ENCODE data around the gene TUBA4B.

The TUBA4B gene

DNA sequence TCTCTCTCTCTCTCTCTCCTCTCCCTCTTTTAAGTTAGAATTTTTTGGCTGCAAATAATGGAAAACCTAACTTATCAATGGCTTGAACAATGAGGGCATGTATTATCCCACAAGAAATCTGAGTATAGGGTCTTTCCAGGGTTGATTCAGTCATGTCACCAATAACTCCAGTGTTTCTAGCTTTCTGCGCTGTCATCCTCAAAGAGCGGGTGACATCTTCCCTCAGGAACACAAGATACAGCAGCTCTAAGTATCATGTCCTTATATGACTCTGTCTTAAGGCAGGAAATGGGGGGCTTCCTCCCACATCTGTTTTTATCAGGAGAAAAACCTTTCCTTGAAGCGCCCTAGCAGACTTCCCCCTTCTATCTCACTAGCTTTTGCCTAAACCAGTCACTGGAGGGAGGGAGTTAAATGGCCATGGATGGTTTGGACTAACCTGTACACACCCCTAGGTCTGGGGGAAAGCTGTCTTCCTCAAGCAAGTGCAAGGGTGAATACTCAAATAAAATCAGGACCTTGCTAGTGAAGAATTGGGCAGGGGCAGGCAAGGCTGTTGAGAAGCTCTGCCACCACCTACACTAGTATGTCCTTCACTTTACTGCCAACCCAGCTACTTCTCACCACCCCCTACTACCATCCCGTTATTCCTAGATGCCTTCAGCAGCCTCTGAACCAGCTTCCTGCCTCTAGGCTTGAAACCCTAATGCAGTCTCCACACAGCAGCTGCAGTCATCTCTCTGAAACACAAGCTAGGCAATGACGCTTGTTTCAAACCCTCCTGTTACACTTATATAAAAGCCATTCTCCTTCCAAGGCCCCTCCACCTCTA is 8.2 kb downstream of the TUBA4B start:
- no peaks in the 10 kb centered on the region for H3K36me3 ChIP-seq (ENCODE audit: low read depth)
- TF ChIP-seq, protein P1, sequence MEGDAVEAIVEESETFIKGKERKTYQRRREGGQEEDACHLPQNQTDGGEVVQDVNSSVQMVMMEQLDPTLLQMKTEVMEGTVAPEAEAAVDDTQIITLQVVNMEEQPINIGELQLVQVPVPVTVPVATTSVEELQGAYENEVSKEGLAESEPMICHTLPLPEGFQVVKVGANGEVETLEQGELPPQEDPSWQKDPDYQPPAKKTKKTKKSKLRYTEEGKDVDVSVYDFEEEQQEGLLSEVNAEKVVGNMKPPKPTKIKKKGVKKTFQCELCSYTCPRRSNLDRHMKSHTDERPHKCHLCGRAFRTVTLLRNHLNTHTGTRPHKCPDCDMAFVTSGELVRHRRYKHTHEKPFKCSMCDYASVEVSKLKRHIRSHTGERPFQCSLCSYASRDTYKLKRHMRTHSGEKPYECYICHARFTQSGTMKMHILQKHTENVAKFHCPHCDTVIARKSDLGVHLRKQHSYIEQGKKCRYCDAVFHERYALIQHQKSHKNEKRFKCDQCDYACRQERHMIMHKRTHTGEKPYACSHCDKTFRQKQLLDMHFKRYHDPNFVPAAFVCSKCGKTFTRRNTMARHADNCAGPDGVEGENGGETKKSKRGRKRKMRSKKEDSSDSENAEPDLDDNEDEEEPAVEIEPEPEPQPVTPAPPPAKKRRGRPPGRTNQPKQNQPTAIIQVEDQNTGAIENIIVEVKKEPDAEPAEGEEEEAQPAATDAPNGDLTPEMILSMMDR (IDR thresholded peaks at IDR 0.05; ENCODE audit: poor library complexity, severe bottlenecking): no peak

DNA sequence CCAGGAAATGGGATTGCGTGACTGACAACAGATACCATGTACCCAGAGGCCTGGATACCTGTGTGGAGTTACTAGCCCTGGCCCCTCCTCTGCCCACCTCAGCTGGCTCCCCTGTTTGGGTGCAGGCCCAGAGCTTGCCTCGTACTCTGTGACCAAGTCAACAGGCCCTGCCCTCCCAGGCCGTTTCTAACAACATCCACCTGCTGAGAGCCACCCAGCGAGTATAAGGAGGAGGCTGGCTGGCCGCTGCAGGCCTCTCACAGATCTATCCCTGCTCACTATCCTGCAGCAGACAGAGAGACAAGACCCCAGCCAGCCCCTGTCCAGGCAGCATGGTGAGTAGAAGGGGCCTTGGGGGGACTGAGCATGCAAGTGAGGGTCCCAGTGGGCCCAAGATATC is 13.2 kb downstream of the TUBA4B start:
- no peak overlapping the region for H3K4me3 ChIP-seq (ENCODE audit: severe bottlenecking)
- DNase-seq (ENCODE audit: low spot score): no peak
- no peaks in the 10 kb centered on the region for H3K36me3 ChIP-seq (ENCODE audit: low read depth)
- H3K27me3 ChIP-seq (ENCODE audit: insufficient read depth, poor library complexity, severe bottlenecking): no peaks in the 10 kb centered on the region
- H3K9me3 ChIP-seq (ENCODE audit: severe bottlenecking): no peaks in the 10 kb centered on the region
- H3K4me1 ChIP-seq (ENCODE audit: insufficient read depth, poor library complexity, severe bottlenecking): peaks cover 11% of the 10 kb centered on the region
- TF ChIP-seq, protein P1 (IDR thresholded peaks at IDR 0.05; ENCODE audit: poor library complexity, severe bottlenecking): no peak
- no peak for ATAC-seq (ENCODE audit: low read depth)
- H3K27ac ChIP-seq (ENCODE audit: poor library complexity, severe bottlenecking): no peak overlapping the region

More for the DNA sequence above, 8.2 kb downstream of the TUBA4B start:
- ATAC-seq (ENCODE audit: low read depth) (no peak), DNase-seq (ENCODE audit: low spot score) (no peak)
- no peak overlapping the region for H3K4me3 ChIP-seq (ENCODE audit: severe bottlenecking)
- no peaks in the 10 kb centered on the region for H3K27me3 ChIP-seq (ENCODE audit: insufficient read depth, poor library complexity, severe bottlenecking)
- H3K9me3 ChIP-seq (ENCODE audit: severe bottlenecking): no peaks in the 10 kb centered on the region
- no peaks in the 10 kb centered on the region for H3K4me1 ChIP-seq (ENCODE audit: insufficient read depth, poor library complexity, severe bottlenecking)
- H3K27ac ChIP-seq (ENCODE audit: poor library complexity, severe bottlenecking): no peak overlapping the region

DNA sequence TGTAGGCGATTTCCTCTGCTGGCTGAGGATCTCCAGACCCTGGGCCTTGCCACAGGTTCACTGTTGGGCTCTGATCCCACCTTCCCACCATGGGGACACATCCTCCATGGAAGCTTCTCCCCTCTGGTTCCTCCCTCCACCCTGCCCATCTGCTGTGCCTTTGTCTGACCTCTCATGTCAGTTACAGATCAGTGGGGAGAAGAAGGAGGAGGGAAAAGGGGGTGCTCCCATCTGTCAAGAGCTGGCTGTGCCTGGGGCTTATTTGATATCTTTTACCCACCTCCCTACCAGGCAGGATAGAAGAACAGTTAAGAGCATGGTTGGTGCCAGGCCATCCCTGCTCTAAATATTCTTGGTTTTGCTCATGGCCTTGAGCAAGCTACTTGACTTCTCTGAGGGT is 13.8 kb downstream of the TUBA4B start:
- no peaks in the 10 kb centered on the region for H3K27me3 ChIP-seq (ENCODE audit: insufficient read depth, poor library complexity, severe bottlenecking)
- H3K36me3 ChIP-seq (ENCODE audit: low read depth): no peaks in the 10 kb centered on the region
- ATAC-seq (ENCODE audit: low read depth) (no peak), DNase-seq (ENCODE audit: low spot score) (no peak)
- TF ChIP-seq, protein P1 (IDR thresholded peaks at IDR 0.05; ENCODE audit: poor library complexity, severe bottlenecking): no peak
- H3K4me3 ChIP-seq (ENCODE audit: severe bottlenecking): no peak overlapping the region
- H3K4me1 ChIP-seq (ENCODE audit: insufficient read depth, poor library complexity, severe bottlenecking): peaks cover 11% of the 10 kb centered on the region
- no peak overlapping the region for H3K27ac ChIP-seq (ENCODE audit: poor library complexity, severe bottlenecking)
- no peaks in the 10 kb centered on the region for H3K9me3 ChIP-seq (ENCODE audit: severe bottlenecking)

DNA sequence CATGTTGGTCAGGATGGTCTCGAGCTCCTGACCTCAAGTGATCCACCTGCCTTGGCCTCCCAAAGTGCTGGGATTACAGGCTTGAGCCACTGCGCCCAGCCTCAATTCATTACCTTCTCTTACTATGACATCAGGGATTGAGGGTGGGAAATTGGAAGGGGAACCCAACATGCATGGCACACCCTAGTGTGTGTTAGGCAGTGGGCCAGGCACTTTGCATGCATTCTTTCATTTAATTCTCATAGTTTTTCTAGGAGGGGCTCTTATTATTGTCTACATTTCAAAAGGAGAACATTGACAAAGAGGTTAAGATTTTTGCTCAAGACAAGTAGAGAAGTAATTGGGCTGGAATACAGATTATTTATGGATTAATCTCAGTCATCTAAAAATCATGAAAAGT is 15.3 kb downstream of the TUBA4B start:
- Histone ChIP-seq H3K27me3 (ENCODE audit: insufficient read depth, poor library complexity, severe bottlenecking) (no peaks in the 10 kb centered on the region), H3K9me3 (ENCODE audit: severe bottlenecking) (no peaks in the 10 kb centered on the region), H3K4me3 (ENCODE audit: severe bottlenecking) (no peak overlapping the region), H3K36me3 (ENCODE audit: low read depth) (no peaks in the 10 kb centered on the region), H3K27ac (ENCODE audit: poor library complexity, severe bottlenecking) (peak overlapping the region; percentile 37), H3K4me1 (ENCODE audit: insufficient read depth, poor library complexity, severe bottlenecking) (peaks cover 17% of the 10 kb centered on the region)
- TF ChIP-seq, protein P1 (IDR thresholded peaks at IDR 0.05; ENCODE audit: poor library complexity, severe bottlenecking): no peak
- DNase-seq (ENCODE audit: low spot score) (no peak), ATAC-seq (ENCODE audit: low read depth) (no peak)

All from RWPE2 (cell line).